HepG2 (cell line): Measurements from ENCODE around the gene CIB1. TPM values are rescaled to one million over a fixed set of nuclear protein-coding genes. Genes with fewer than 3 reads are reported as not detected.

Experiments
- ARID4A ChIP-seq: sonication (generic); formaldehyde crosslinking; IDR thresholded peaks from 2 replicates; pipeline ENCODE4 v1.5.0; 2020; ENCODE audit warnings: mild to moderate bottlenecking, missing genetic modification reagents, borderline replicate concordance
- CHD2 ChIP-seq: IDR thresholded peaks from 2 replicates; pipeline ENCODE4 v1.6.1; 2011; ENCODE audit warnings: low read depth, low read length, improper control_type of control experiment
- FOXK1 ChIP-seq: sonication (generic); formaldehyde crosslinking; IDR thresholded peaks from 2 replicates; pipeline ENCODE4 v1.4.0; 2020; ENCODE audit warnings: low read depth, missing genetic modification reagents, borderline replicate concordance
- HES4 ChIP-seq: sonication (generic); formaldehyde crosslinking; IDR thresholded peaks from 2 replicates; pipeline ENCODE4 v1.9.0; 2021; ENCODE audit warnings: mild to moderate bottlenecking, missing genetic modification reagents, borderline replicate concordance
- ISL2 ChIP-seq: sonication (generic); formaldehyde crosslinking; IDR thresholded peaks from 2 replicates; pipeline ENCODE4 v1.5.0; 2020; ENCODE audit warnings: missing genetic modification reagents
- KDM5B ChIP-seq: sonication (generic); formaldehyde crosslinking; IDR thresholded peaks from 2 replicates; pipeline ENCODE4 v1.4.0; 2020; ENCODE audit warnings: missing genetic modification reagents, mild to moderate bottlenecking, borderline replicate concordance
- LCORL ChIP-seq, 2 experiments: fragments of 450-650 bp in 1 of 2; sonication (generic) in 1 of 2; formaldehyde crosslinking in 1 of 2; IDR thresholded peaks; 2 replicates each; pipeline versions ENCODE4 v1.5.0 to v1.6.1; 2017 to 2020; ENCODE audit warnings: antibody characterized with exemption in 1 of 2, missing genetic modification reagents in 1 of 2
- MAZ ChIP-seq, 2 experiments: sonication (generic) in 1 of 2; formaldehyde crosslinking in 1 of 2; IDR thresholded peaks; 2 replicates each; pipeline versions ENCODE4 v1.5.0 to v1.6.1; 2012 to 2020; ENCODE audit warnings: low read depth in 2 of 2, mild to moderate bottlenecking in 2 of 2, borderline replicate concordance in 1 of 2, improper control_type of control experiment in 1 of 2, low read length in 1 of 2, missing genetic modification reagents in 1 of 2, moderate library complexity in 1 of 2
- MEIS2 ChIP-seq: sonication (generic); formaldehyde crosslinking; IDR thresholded peaks from 2 replicates; pipeline ENCODE4 v1.9.0; 2021; ENCODE audit warnings: mild to moderate bottlenecking, missing genetic modification reagents
- NFYC ChIP-seq: IDR thresholded peaks from 2 replicates; pipeline ENCODE4 v1.6.1; 2016; ENCODE audit warnings: missing genetic modification reagents, missing compliant biosample characterization
- RARG ChIP-seq: sonication (generic); formaldehyde crosslinking; IDR thresholded peaks from 2 replicates; pipeline ENCODE4 v1.4.0; 2020; ENCODE audit warnings: low read depth, mild to moderate bottlenecking, missing genetic modification reagents
- SALL1 ChIP-seq: sonication (generic); formaldehyde crosslinking; IDR thresholded peaks from 2 replicates; pipeline ENCODE4 v1.8.0; 2022; ENCODE audit warnings: mild to moderate bottlenecking, missing genetic modification reagents
- YEATS2 ChIP-seq: sonication (generic); formaldehyde crosslinking; IDR thresholded peaks from 2 replicates; pipeline ENCODE4 v1.4.0; 2020; ENCODE audit warnings: missing genetic modification reagents, borderline replicate concordance
- ZNF230 ChIP-seq: sonication (generic); formaldehyde crosslinking; IDR thresholded peaks from 2 replicates; pipeline ENCODE4 v1.4.0; 2020; ENCODE audit warnings: mild to moderate bottlenecking, missing genetic modification reagents
- ZNF292 ChIP-seq: sonication (generic); formaldehyde crosslinking; IDR thresholded peaks from 2 replicates; pipeline ENCODE4 v1.8.1; 2022; ENCODE audit warnings: mild to moderate bottlenecking, low read depth, missing genetic modification reagents, borderline replicate concordance
- ZNF382 ChIP-seq: sonication (generic); formaldehyde crosslinking; IDR thresholded peaks from 2 replicates; pipeline ENCODE4 v1.5.0; 2020; ENCODE audit warnings: missing genetic modification reagents, mild to moderate bottlenecking, borderline replicate concordance
- ZNF609 ChIP-seq: sonication (generic); formaldehyde crosslinking; IDR thresholded peaks from 2 replicates; pipeline ENCODE4 v1.4.0; 2020; ENCODE audit warnings: mild to moderate bottlenecking, missing genetic modification reagents, borderline replicate concordance
- ZNF737 ChIP-seq: sonication (generic); formaldehyde crosslinking; IDR thresholded peaks from 2 replicates; pipeline ENCODE4 v1.5.0; 2020; ENCODE audit warnings: missing genetic modification reagents, mild to moderate bottlenecking, borderline replicate concordance
- ZSCAN31 ChIP-seq: sonication (generic); formaldehyde crosslinking; IDR thresholded peaks from 2 replicates; pipeline ENCODE4 v1.5.0; 2020; ENCODE audit warnings: low read depth, mild to moderate bottlenecking, missing genetic modification reagents
- polyA plus RNA-seq, 8 experiments: library from polyadenylated mRNA; depleted of rRNA in 3 of 8; stranded (reverse) in 7 of 8; unstranded in 1 of 8; fragments of >200 nt; fragmentation: Illumina TruSeq in 4 of 8; extraction: Trizol in 4 of 8; gene quantifications; 2 replicates each; pipeline versions ENCODE4 v1.2.1 to v1.2.3, GENCODE V29; 2011 to 2016; ENCODE audit warnings: low read depth in 4 of 8, missing spikeins in 1 of 8, mixed read lengths in 1 of 8; ENCODE audit not compliant: insufficient read depth in 1 of 8
- total RNA-seq, 5 experiments: library from RNA; depleted of rRNA; stranded (reverse); fragments of >200 nt; fragmentation: Illumina TruSeq; extraction: Trizol; gene quantifications; 2 replicates each; pipeline ENCODE4 v1.2.3, GENCODE V29; 2016; ENCODE audit warnings: low read depth in 1 of 5

CIB1 gene
- total and polyA plus RNA-seq, 2 of the 13 experiments (the other 11 are each of a cell fraction or from before 2014, with no cell fraction given) = 38.7 to 72.7 TPM

- TF ChIP-seq ZSCAN31 (CRISPR knock-in tag) = 0 out of 2 replicates have a peak, but pooled peaks have one; percentile 11
- peak; percentile 67 for TF ChIP-seq ISL2
- TF ChIP-seq RARG (CRISPR knock-in tag) = no peak
- peak; percentile 52; the same call in 1 of the 2 replicates for TF ChIP-seq MAZ (IDR thresholded peaks at IDR 0.05; ENCODE audit: borderline replicate concordance, low read depth, low read length)
- TF ChIP-seq MAZ (CRISPR knock-in tag; IDR thresholded peaks at IDR 0.05; ENCODE audit: low read depth) = 0 out of 2 replicates have a peak, but pooled peaks have one; percentile 27
- TF ChIP-seq SALL1 (CRISPR knock-in tag) = peak; percentile 76
- peak; percentile 79; the same call in 1 of the 2 replicates for TF ChIP-seq ARID4A (CRISPR knock-in tag)
- TF ChIP-seq ZNF382 (CRISPR knock-in tag) = no peak
- no peak for TF ChIP-seq ZNF230 (CRISPR knock-in tag)
- TF ChIP-seq ZNF609 (CRISPR knock-in tag) = 0 out of 2 replicates have a peak, but pooled peaks have one; percentile 31
- peak; percentile 56; the same call in 1 of the 2 replicates for TF ChIP-seq YEATS2 (CRISPR knock-in tag)
- 0 out of 2 replicates have a peak, but pooled peaks have one; percentile 43 for TF ChIP-seq NFYC (CRISPR knock-in tag)
- TF ChIP-seq MEIS2 (CRISPR knock-in tag) = peak; percentile 49; the same call in 1 of the 2 replicates
- peak; percentile 35; the same call in 1 of the 2 replicates for TF ChIP-seq CHD2
- no peak for TF ChIP-seq LCORL (IDR thresholded peaks at IDR 0.05)
- peak; percentile 87 for TF ChIP-seq LCORL (CRISPR knock-in tag; IDR thresholded peaks at IDR 0.05)
- TF ChIP-seq ZNF292 (CRISPR knock-in tag) = peak; percentile 87
- no peak for TF ChIP-seq HES4
- TF ChIP-seq FOXK1 (CRISPR knock-in tag) = peak; percentile 64; the same call in 1 of the 2 replicates
- TF ChIP-seq ZNF737 (CRISPR knock-in tag) = no peak
- TF ChIP-seq KDM5B = peak; percentile 33; the same call in 1 of the 2 replicates
These were observed 41.8 kb downstream of the CIB1 start (continued) for GRCh38 chr15:90191794-90192509.
